Glutamatergic neuron (in vitro differentiated cells): ENCODE measurements around the gene STXBP5. TPM values are rescaled to one million over a fixed set of nuclear protein-coding genes. Genes with fewer than 3 reads are reported as not detected.

Experiments used
- DNase-seq: peaks from one replicate; pipeline ENCODE4 v3.0.0; 2022
- H3K27ac Mint-ChIP-seq: one replicate; pipeline ENCODE4 v1.8.0; 2020; ENCODE audit warnings: mild to moderate bottlenecking, mixed read lengths, inconsistent platforms; ENCODE audit not compliant: unreplicated experiment
- H3K27me3 Mint-ChIP-seq: one replicate; pipeline ENCODE4 v1.8.0; 2020; ENCODE audit warnings: mild to moderate bottlenecking, moderate library complexity, mixed read lengths, inconsistent platforms; ENCODE audit not compliant: unreplicated experiment
- H3K36me3 Mint-ChIP-seq: one replicate; pipeline ENCODE4 v1.8.0; 2020; ENCODE audit warnings: mild to moderate bottlenecking, mixed read lengths, inconsistent platforms; ENCODE audit not compliant: unreplicated experiment
- H3K4me1 Mint-ChIP-seq: one replicate; pipeline ENCODE4 v1.8.0; 2020; ENCODE audit warnings: mild to moderate bottlenecking, low read depth, mixed read lengths, inconsistent platforms; ENCODE audit not compliant: unreplicated experiment
- H3K4me3 Mint-ChIP-seq: one replicate; pipeline ENCODE4 v1.8.0; 2020; ENCODE audit warnings: mild to moderate bottlenecking, mixed read lengths, inconsistent platforms; ENCODE audit not compliant: unreplicated experiment
- H3K9me3 Mint-ChIP-seq: one replicate; pipeline ENCODE4 v1.8.0; 2020; ENCODE audit warnings: mild to moderate bottlenecking, moderate library complexity, mixed read lengths, inconsistent platforms; ENCODE audit not compliant: unreplicated experiment
- CTCF ChIP-seq: fragments of 200-600 bp; sonication (generic); IDR thresholded peaks from one replicate; pipeline ENCODE4 v1.5.0; 2021; ENCODE audit not compliant: partially characterized antibody, unreplicated experiment
- total RNA-seq: library from RNA; stranded (reverse); fragmentation: NEBNext Ultra II Directional; extraction: Animal tissue kit (Norgen Biotek cat#: 25700); gene quantifications from one replicate; pipeline ENCODE4 v1.2.1, GENCODE V29; 2021; ENCODE audit not compliant: unreplicated experiment

Gene STXBP5
- total RNA-seq, 1 donor from 2014 or later, result 14.6 TPM

GRCh38 chr6:147395158-147395557 is 190.9 kb downstream of the STXBP5 start:
- no peak for DNase-seq
- no peaks in the 10 kb centered on the region for H3K27me3 Mint-ChIP-seq
- no peaks in the 10 kb centered on the region for H3K4me1 Mint-ChIP-seq
- no peak for TF ChIP-seq CTCF
- no peak overlapping the region for H3K4me3 Mint-ChIP-seq
- H3K9me3 Mint-ChIP-seq, result peaks cover 2% of the 10 kb centered on the region
- no peaks in the 10 kb centered on the region for H3K36me3 Mint-ChIP-seq
- no peak overlapping the region for H3K27ac Mint-ChIP-seq

GRCh38 chr6:147397306-147397705 is 193.1 kb downstream of the STXBP5 start:
- no peak for DNase-seq
- H3K9me3 Mint-ChIP-seq, result peaks cover 2% of the 10 kb centered on the region
- H3K27ac Mint-ChIP-seq, result no peak overlapping the region
- peaks cover 9% of the 10 kb centered on the region for H3K36me3 Mint-ChIP-seq
- no peak for TF ChIP-seq CTCF
- no peaks in the 10 kb centered on the region for H3K4me1 Mint-ChIP-seq
- H3K4me3 Mint-ChIP-seq, result no peak overlapping the region
- no peaks in the 10 kb centered on the region for H3K27me3 Mint-ChIP-seq

DNA sequence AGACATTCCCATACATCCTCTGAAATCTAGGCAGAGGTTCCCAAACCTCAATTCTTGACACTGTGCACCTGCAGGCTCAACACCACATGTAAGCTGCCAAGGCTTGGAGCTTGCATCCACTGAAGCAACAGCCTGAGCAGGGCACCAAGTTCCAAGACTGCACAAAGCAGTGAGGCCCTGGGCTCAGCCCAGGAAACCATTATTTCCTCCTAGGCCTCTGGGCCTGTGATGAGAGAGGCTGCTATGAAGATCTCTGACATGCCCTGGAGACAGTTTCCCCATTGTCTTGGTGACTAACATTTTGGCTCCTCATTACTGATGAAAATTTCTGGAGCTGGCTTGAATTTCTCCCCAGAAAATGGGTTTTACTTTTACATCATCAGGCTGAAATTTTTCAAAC is 196.8 kb downstream of the STXBP5 start:
- no peak for DNase-seq
- Mint-ChIP-seq H3K4me3 (no peak overlapping the region), H3K4me1 (no peaks in the 10 kb centered on the region), H3K9me3 (peaks cover 2% of the 10 kb centered on the region), H3K27me3 (peaks cover 2% of the 10 kb centered on the region), H3K36me3 (peaks cover 10% of the 10 kb centered on the region), H3K27ac (no peak overlapping the region)
- no peak for TF ChIP-seq CTCF

DNA sequence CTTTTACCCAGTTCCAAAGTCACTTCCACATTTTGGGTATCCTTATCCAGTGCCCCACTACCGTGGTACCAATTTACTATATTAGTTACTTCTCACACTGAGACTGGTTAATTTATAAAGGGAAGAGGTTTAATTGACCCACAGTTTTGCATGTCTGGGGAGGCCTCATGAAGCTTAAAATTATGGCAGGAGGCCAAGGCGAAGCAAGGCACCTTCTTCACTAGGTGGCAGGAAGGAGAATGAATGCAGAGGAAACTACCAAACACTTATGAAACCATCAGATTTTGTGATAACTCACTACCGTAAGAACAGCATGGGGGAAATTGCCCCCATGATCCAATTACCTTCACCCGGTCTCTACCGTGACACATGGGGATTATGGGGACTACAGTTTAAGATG is 197.6 kb downstream of the STXBP5 start:
- peaks cover 2% of the 10 kb centered on the region for H3K27me3 Mint-ChIP-seq

DNA sequence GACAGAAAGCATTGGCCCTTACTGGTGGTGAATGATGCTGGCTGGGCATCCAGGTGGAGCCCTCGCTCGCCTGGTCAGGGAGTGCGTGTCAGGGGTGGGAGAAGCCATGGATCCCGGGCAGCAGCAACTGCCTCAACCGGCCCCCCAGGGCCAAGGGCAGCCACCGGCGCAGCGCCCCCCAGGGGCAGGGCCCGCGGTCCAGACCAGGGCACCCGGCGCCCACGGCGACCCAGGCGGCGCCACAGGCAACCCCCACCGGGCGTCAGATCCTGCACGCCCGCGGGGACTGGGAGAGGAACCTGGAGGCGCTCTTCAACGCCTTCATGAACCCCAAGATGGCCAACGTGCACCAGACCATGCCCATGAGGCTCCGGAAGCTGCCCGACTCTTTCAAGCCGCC is 202.6 kb downstream of the STXBP5 start:
- Mint-ChIP-seq H3K36me3 (peaks cover 5% of the 10 kb centered on the region), H3K27ac (no peak overlapping the region), H3K9me3 (no peaks in the 10 kb centered on the region), H3K4me3 (no peak overlapping the region), H3K27me3 (peaks cover 2% of the 10 kb centered on the region), H3K4me1 (no peaks in the 10 kb centered on the region)
- TF ChIP-seq CTCF, result no peak
- no peak for DNase-seq

More for the DNA sequence above, 197.6 kb downstream of the STXBP5 start:
- Mint-ChIP-seq H3K9me3 (peaks cover 2% of the 10 kb centered on the region), H3K27ac (no peak overlapping the region), H3K4me1 (no peaks in the 10 kb centered on the region), H3K4me3 (no peak overlapping the region), H3K36me3 (peaks cover 10% of the 10 kb centered on the region)
- DNase-seq, result no peak
- TF ChIP-seq CTCF, result no peak
